GM18909 (cell line): ENCODE measurements around the gene PDZK1.
"Not testable (repeated sequence)": the region's sequence is repeated elsewhere in the genome, so short reads cannot be mapped to it uniquely, and the experiment has no call there.

ENCODE experiments used
- ATAC-seq: cut with Tn5 transposase; IDR thresholded peaks from one replicate; pipeline ENCODE4 v1.9.1; 2021; ENCODE audit warnings: mild to moderate bottlenecking; ENCODE audit not compliant: unreplicated experiment, poor library complexity

PDZK1 gene

GRCh38 chr1:145665015-145665414 lies 42.2 kb downstream of the PDZK1 start:
- ATAC-seq, result not testable (repeated sequence)

GRCh38 chr1:145662502-145662901 lies 44.7 kb downstream of the PDZK1 start:
- not testable (repeated sequence) for ATAC-seq

- ATAC-seq, result not testable (repeated sequence)
Observed at GRCh38 chr1:145656245-145656943, 50.8 kb downstream of the PDZK1 start.

- not testable (repeated sequence) for ATAC-seq
Observed at GRCh38 chr1:145643990-145644389, 63.2 kb downstream of the PDZK1 start.

- not testable (repeated sequence) for ATAC-seq
Observed at GRCh38 chr1:145641886-145642285, 65.3 kb downstream of the PDZK1 start.

GRCh38 chr1:145636237-145636636 lies 70.9 kb downstream of the PDZK1 start:
- ATAC-seq, result not testable (repeated sequence)

GRCh38 chr1:145622177-145622576 lies 85.0 kb downstream of the PDZK1 start:
- ATAC-seq, result not testable (repeated sequence)
